T-cell (primary cell): Measurements from ENCODE around the gene OS9. TPM values are rescaled to one million over a fixed set of nuclear protein-coding genes. Genes with fewer than 3 reads are reported as not detected.

Source experiments
- ATAC-seq, 4 experiments: fragments of 200-7000 bp in 3 of 4; fragments of 150-1000 bp in 1 of 4; cut with Tn5 transposase; replicated peaks in 1 of 4; 1 replicate in 3 of 4; 2 replicates in 1 of 4; pipeline ENCODE4 v1.10.0; 2021; ENCODE audit warnings: moderate library complexity in 3 of 4, mild to moderate bottlenecking in 2 of 4, moderate number of reproducible peaks in 1 of 4
- CTCF ChIA-PET, 2 donors: fragments of 300-600 bp; sonication (Branson Sonifier 250); formaldehyde crosslinking; loops; one replicate each; lab custom pipeline; 2022; ENCODE audit warnings: antibody characterized with exemption in 2 of 2; lab: Charles Lee
- POLR2A ChIA-PET, 2 donors: fragments of 300-600 bp; sonication (Branson Sonifier 250); formaldehyde crosslinking; loops; one replicate each; lab custom pipeline; 2022; ENCODE audit warnings: antibody characterized with exemption in 2 of 2; lab: Charles Lee
- DNase-seq, 35 experiments: peaks; one replicate each; pipeline versions ENCODE4 v3.0.0 to v3.0.0-alpha.2; 2013 to 2023
- H3K27ac ChIP-seq: one replicate; pipeline ENCODE4 v1.5.1; 2013; ENCODE audit warnings: low read length
- H3K27me3 ChIP-seq, 2 experiments: replicated peaks in 1 of 2; 1 replicate in 1 of 2; 2 replicates in 1 of 2; pipeline versions ENCODE4 v1.6.1 to v1.7.0; 2013; ENCODE audit warnings: low read length in 1 of 2, mixed read lengths in 1 of 2; ENCODE audit not compliant: control insufficient read depth in 2 of 2, insufficient read depth in 2 of 2; ENCODE audit errors: extremely low read depth in 1 of 2
- H3K36me3 ChIP-seq, 2 donors: 1 replicate in 1 of 2; 2 replicates in 1 of 2; pipeline versions ENCODE4 v1.6.1 to v1.7.0; 2013; ENCODE audit warnings: low read length in 1 of 2; ENCODE audit not compliant: control insufficient read depth in 2 of 2, insufficient read depth in 1 of 2; ENCODE audit errors: extremely low read depth in 1 of 2
- H3K4me1 ChIP-seq, 2 experiments: 1 replicate in 1 of 2; 2 replicates in 1 of 2; pipeline versions ENCODE4 v1.6.1 to v1.7.0; 2013; ENCODE audit warnings: low read length in 2 of 2, mixed read lengths in 1 of 2; ENCODE audit not compliant: insufficient read depth in 2 of 2, control insufficient read depth in 1 of 2; ENCODE audit errors: extremely low read depth in 1 of 2
- H3K4me3 ChIP-seq, 2 donors: 1 replicate in 1 of 2; 2 replicates in 1 of 2; pipeline versions ENCODE4 v1.5.1 to v1.7.0; 2013; ENCODE audit warnings: mild to moderate bottlenecking in 2 of 2, low read length in 1 of 2, moderate library complexity in 1 of 2; ENCODE audit not compliant: control insufficient read depth in 1 of 2; ENCODE audit errors: extremely low read depth in 1 of 2
- H3K9me3 ChIP-seq: 2 replicates; pipeline ENCODE4 v1.7.0; 2013
- H3K27ac Mint-ChIP-seq, 2 donors: one replicate each; pipeline ENCODE4 v1.8.0; 2020 to 2021; ENCODE audit warnings: mild to moderate bottlenecking in 2 of 2, mixed read lengths in 2 of 2
- H3K27me3 Mint-ChIP-seq, 2 donors: one replicate each; pipeline ENCODE4 v1.8.0; 2021 to 2022; ENCODE audit warnings: mixed read lengths in 2 of 2
- H3K36me3 Mint-ChIP-seq: one replicate; pipeline ENCODE4 v1.8.0; 2021; ENCODE audit warnings: mixed read lengths
- H3K4me1 Mint-ChIP-seq, 3 donors: one replicate each; pipeline ENCODE4 v1.8.0; 2020 to 2022; ENCODE audit warnings: mixed read lengths in 3 of 3, mild to moderate bottlenecking in 1 of 3
- H3K4me3 Mint-ChIP-seq, 3 donors: one replicate each; pipeline ENCODE4 v1.8.0; 2020 to 2022; ENCODE audit warnings: mild to moderate bottlenecking in 3 of 3, mixed read lengths in 3 of 3, moderate library complexity in 3 of 3
- H3K9me3 Mint-ChIP-seq, 3 donors: one replicate each; pipeline ENCODE4 v1.8.0; 2020 to 2022; ENCODE audit warnings: mixed read lengths in 3 of 3
- WGBS: methylation state at CpG from one replicate; pipeline ENCODE4 v1.1.5; 2013; ENCODE audit warnings: missing lambda C conversion rate; ENCODE audit not compliant: insufficient coverage; 5-methylcytosine and 5-hydroxymethylcytosine counted together
- total RNA-seq, 35 experiments: library from RNA in 6 of 35; stranded (reverse) in 6 of 35; fragments of 120-200 nt in 1 of 35; gene quantifications; one replicate each; pipeline versions ENCODE4 v1.2.1 to v1.2.4 and lab custom pipeline; 2013 to 2026

The OS9 gene
- total RNA-seq, 5 donors from 2014 or later (not counting 1 experiment from before 2014, with no cell fraction given) = 135 to 181 (median 164) TPM

DNA sequence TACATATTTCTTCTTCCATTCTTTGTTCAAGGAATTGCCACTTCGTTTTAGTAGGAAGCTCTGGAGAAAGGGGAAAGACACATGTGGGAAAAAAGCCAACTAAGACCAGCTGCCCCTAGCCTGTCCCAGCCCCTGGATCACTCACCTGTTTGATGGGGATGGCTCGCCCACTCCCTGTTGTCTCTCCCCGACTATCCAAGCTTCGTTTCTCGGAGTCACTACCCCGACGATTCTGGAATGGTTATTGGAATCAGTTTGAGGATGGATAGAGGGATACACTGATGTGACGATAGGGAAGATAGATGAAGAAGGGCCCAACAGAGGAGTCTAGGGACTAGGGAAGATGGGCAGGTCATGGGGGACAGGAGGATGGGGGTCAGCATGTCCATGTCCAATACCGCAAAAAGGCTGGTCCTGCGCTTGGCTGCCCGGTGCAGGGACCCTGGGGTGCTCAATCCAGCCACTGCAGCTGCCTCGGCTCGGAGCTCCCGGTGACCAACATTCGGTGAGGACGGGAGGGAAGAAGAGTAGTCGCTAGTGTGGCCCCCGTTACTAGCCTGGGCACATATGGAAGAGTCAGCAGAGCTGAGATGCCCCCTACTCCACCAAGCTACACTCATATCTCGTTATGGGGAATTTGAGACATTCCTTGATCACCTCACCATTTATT lies 37.6 kb downstream of the OS9 start:
- Mint-ChIP-seq H3K27me3 (no peaks in the 10 kb centered on the region), H3K4me1 (peaks cover 9 to 14% (median 10%) of the 10 kb centered on the region in 3 donors), H3K27ac (no peak overlapping the region), H3K4me3 (no peak overlapping the region), H3K9me3 (no peaks in the 10 kb centered on the region), H3K36me3 (peaks cover 67% of the 10 kb centered on the region)
- ATAC-seq (no peak), DNase-seq (no peak)
- peaks cover 0 to 13% of the 10 kb centered on the region in 2 experiments for H3K4me1 ChIP-seq
- POLR2A ChIA-PET = no interaction called here
- H3K4me3 ChIP-seq = no peak overlapping the region
- peaks cover 24 to 93% of the 10 kb centered on the region in 2 donors for H3K36me3 ChIP-seq
- CTCF ChIA-PET = interaction anchor here in 1 of 2 donors (0.9 kb wide), 1 partner anchor 28 kb away, joined by 3 read pairs; no protein-coding TSS in a partner anchor
- no peak overlapping the region for H3K27ac ChIP-seq
- WGBS = 98% methylated on average over 7 of the region's 19 CpGs
- no peaks in the 10 kb centered on the region for H3K27me3 ChIP-seq
- H3K9me3 ChIP-seq = no peaks in the 10 kb centered on the region

DNA sequence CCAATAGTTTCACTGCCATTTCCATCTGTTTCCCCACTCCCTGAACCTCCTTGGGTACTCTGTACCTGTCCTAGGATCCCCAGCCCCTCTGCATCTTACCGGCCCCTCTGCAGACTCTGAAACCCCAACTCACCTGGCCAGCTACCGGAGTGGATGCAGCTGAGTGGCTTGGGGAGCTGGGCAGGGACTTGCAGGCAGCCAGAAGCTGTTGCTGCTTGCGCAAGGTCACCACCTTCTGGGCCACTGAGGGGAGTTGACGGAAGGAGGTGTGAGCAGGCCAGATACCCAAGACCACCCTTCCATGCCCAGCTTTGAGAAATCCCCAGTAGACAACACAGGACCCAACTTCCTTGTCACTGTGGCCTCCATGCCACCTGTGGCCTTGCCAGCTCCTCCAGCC lies 38.3 kb downstream of the OS9 start:
- H3K27me3 Mint-ChIP-seq = no peaks in the 10 kb centered on the region
- ChIA-PET CTCF (interaction anchor here in 1 of 2 donors (0.9 kb wide), 1 partner anchor 27 kb away, joined by 3 read pairs; no protein-coding TSS in a partner anchor), POLR2A (no interaction called here)
- 100% methylated on average over 1 of the region's 4 CpGs for WGBS
- no peaks in the 10 kb centered on the region for H3K9me3 Mint-ChIP-seq
- H3K27ac Mint-ChIP-seq = peak overlapping the region in 1 of 2 donors; percentile 36
- H3K36me3 Mint-ChIP-seq = peaks cover 70% of the 10 kb centered on the region
- ATAC-seq = no peak
- no peak for DNase-seq
- H3K4me3 Mint-ChIP-seq = no peak overlapping the region
- Histone ChIP-seq H3K4me1 (peaks cover 0 to 20% of the 10 kb centered on the region in 2 experiments), H3K36me3 (peaks cover 21 to 94% of the 10 kb centered on the region in 2 donors), H3K27me3 (no peaks in the 10 kb centered on the region), H3K27ac (no peak overlapping the region), H3K4me3 (no peak overlapping the region), H3K9me3 (no peaks in the 10 kb centered on the region)
- peaks cover 13 to 19% (median 14%) of the 10 kb centered on the region in 3 donors for H3K4me1 Mint-ChIP-seq

DNA sequence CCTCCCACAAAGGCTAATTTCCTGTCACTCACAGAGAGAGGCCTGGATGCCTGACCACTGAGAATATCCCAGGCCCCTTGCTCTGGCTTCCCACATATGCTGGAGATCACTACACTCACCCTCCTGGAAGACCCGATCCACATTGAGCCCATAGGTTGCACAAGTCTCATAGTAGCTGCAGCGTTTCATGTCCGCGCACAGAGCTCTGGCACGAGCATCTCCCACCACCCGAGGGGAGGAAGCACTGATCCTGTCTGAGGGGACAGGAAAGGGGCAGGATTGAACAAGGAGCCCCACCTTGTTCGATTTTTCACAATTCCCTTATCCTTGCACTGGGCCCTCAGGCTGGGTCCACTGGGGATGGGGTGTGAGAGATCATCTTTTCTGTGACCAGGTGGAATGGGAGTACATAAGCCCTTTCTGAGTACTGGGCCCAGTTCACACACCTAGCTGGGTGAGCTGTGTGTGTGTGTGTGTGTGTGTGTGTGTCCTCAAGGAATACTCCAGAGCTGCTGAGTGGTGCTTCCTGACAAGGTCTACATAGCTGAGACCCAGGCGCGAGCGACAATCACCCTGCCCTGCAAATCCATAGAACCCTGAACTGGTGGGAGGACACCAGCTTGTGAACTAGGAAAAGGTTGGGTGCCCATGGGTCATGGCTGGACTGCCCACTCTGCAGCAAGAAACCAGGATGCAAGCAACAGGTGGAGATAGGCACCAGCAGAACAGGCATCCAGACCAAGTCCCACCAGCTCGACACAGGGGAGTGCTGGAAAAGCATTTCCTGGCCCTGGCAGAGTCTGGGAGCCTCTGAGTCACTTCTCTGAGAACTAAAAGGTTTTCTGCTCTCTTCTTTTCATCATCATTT lies 39.0 kb downstream of the OS9 start:
- Mint-ChIP-seq H3K4me3 (no peak overlapping the region), H3K27me3 (no peaks in the 10 kb centered on the region), H3K36me3 (peaks cover 67% of the 10 kb centered on the region), H3K27ac (peak overlapping the region in 1 of 2 donors; percentile 25), H3K9me3 (no peaks in the 10 kb centered on the region), H3K4me1 (peaks cover 13 to 17% (median 14%) of the 10 kb centered on the region in 3 donors)
- H3K27me3 ChIP-seq = no peaks in the 10 kb centered on the region
- CTCF ChIA-PET = interaction anchor here in 1 of 2 donors (0.9 kb wide), 1 partner anchor 26 kb away, joined by 3 read pairs; no protein-coding TSS in a partner anchor
- no peaks in the 10 kb centered on the region for H3K9me3 ChIP-seq
- H3K4me3 ChIP-seq = no peak overlapping the region
- ATAC-seq (no peak), DNase-seq (no peak)
- H3K27ac ChIP-seq = no peak overlapping the region
- H3K36me3 ChIP-seq = peaks cover 21 to 90% of the 10 kb centered on the region in 2 donors
- H3K4me1 ChIP-seq = peaks cover 0 to 22% of the 10 kb centered on the region in 2 experiments
- WGBS = 96% methylated on average over 7 of the region's 11 CpGs
- POLR2A ChIA-PET = interaction anchor here in 1 of 2 donors (0.6 kb wide), 1 partner anchor 13 kb away, joined by 5 read pairs; no protein-coding TSS in a partner anchor

DNA sequence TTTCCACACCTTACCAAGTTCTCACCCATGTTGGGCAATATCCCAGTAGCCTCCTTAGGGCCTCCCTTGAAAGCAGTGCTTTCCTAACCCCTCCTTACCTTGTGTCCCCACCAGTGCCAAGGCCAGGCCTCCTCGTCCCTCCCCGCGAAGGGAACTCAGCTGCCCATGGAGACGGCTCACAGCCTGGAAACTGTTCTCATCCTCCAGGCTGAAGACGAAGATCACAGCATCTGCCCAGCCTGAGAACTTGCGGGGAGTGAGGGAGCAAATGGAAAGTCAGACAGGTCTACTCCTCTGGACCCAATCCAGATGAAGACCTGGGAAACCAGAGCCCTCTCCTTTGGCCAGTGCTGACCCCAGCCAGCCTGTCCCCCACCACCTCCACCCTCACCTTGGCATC lies 40.0 kb downstream of the OS9 start:
- peaks cover under 1 to 28% of the 10 kb centered on the region in 2 experiments for H3K4me1 ChIP-seq
- H3K27ac ChIP-seq = no peak overlapping the region
- 93% methylated on average over 6 of the region's 6 CpGs for WGBS
- ChIA-PET POLR2A (no interaction called here), CTCF (interaction anchor here in 1 of 2 donors (0.7 kb wide), 1 partner anchor 108 kb away, joined by 3 read pairs; no protein-coding TSS in a partner anchor)
- H3K4me3 ChIP-seq = no peak overlapping the region
- Mint-ChIP-seq H3K36me3 (peaks cover 60% of the 10 kb centered on the region), H3K4me1 (peaks cover 14 to 18% (median 15%) of the 10 kb centered on the region in 3 donors), H3K4me3 (no peak overlapping the region), H3K9me3 (no peaks in the 10 kb centered on the region), H3K27me3 (no peaks in the 10 kb centered on the region), H3K27ac (peak overlapping the region in 1 of 2 donors; percentile 8)
- H3K27me3 ChIP-seq = no peaks in the 10 kb centered on the region
- no peak for DNase-seq
- H3K36me3 ChIP-seq = peaks cover 21 to 81% of the 10 kb centered on the region in 2 donors
- H3K9me3 ChIP-seq = no peaks in the 10 kb centered on the region
- no peak for ATAC-seq

DNA sequence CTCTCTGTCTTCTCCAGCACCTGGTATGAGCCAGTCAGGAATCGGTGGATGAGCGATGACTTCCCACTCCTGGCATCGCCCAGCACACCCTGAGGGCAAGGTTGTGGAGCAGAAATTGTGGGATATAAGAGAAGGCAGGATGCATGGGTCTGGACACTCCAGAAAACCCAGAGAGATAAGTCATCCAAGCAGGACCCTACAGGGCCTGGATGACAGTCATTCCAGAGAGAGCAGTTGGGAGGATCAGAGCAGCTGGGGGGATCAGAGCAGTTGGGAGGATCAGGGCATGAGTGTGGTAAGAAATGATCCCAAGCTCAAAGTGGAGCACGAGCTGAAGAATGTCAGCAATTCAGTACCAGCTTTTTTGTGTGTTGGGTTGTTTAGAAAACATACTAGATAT lies 40.7 kb downstream of the OS9 start:
- peaks cover 24 to 80% of the 10 kb centered on the region in 2 donors for H3K36me3 ChIP-seq
- Mint-ChIP-seq H3K27me3 (no peaks in the 10 kb centered on the region), H3K9me3 (no peaks in the 10 kb centered on the region), H3K36me3 (peaks cover 60% of the 10 kb centered on the region), H3K27ac (peak overlapping the region; percentile 8 to 78), H3K4me1 (peaks cover 21 to 25% (median 22%) of the 10 kb centered on the region in 3 donors), H3K4me3 (no peak overlapping the region)
- H3K27ac ChIP-seq = no peak overlapping the region
- H3K4me3 ChIP-seq = no peak overlapping the region
- ChIA-PET CTCF (interaction anchor here in 1 of 2 donors (0.5 kb wide), 2 partner anchors 50 to 106 kb away, joined by 3 read pairs; no protein-coding TSS in a partner anchor), POLR2A (no interaction called here)
- no peaks in the 10 kb centered on the region for H3K27me3 ChIP-seq
- H3K4me1 ChIP-seq = peaks cover 6 to 35% of the 10 kb centered on the region in 2 experiments
- no peaks in the 10 kb centered on the region for H3K9me3 ChIP-seq
- 100% methylated on average over 1 of the region's 4 CpGs for WGBS
- DNase-seq (no peak), ATAC-seq (no peak)
